ENCODE results near the gene SPHK2.
"Not testable (repeated sequence)": the region's sequence is repeated elsewhere in the genome, so short reads cannot be mapped to it uniquely, and the experiment has no call there.

The SPHK2 gene

GRCh38 chr19:48658483-48658882, 39.2 kb downstream of the SPHK2 start:
- DNase-seq (ENCODE audit: low read depth in 2 of 2), result no peak

GRCh38 chr19:48659768-48660167, 40.5 kb downstream of the SPHK2 start:
- no peak for DNase-seq (ENCODE audit: low read depth in 2 of 2)

GRCh38 chr19:48660852-48661710, 41.8 kb downstream of the SPHK2 start:
- peak; percentile 42 to 44 for DNase-seq (ENCODE audit: low read depth in 2 of 2)

GRCh38 chr19:48661711-48662090, 42.4 kb downstream of the SPHK2 start:
- no peak for DNase-seq (ENCODE audit: low read depth in 2 of 2)

GRCh38 chr19:48663667-48664066, 44.4 kb downstream of the SPHK2 start:
- DNase-seq (ENCODE audit: low read depth in 2 of 2), result no peak

GRCh38 chr19:48664476-48664875, 45.2 kb downstream of the SPHK2 start:
- no peak for DNase-seq (ENCODE audit: low read depth in 2 of 2)

GRCh38 chr19:48665786-48666185, 46.5 kb downstream of the SPHK2 start:
- no peak for DNase-seq (ENCODE audit: low read depth in 2 of 2)

- no peak for DNase-seq (ENCODE audit: low read depth in 2 of 2)
Observed at GRCh38 chr19:48668332-48668731, 49.0 kb downstream of the SPHK2 start.

GRCh38 chr19:48668761-48669160, 49.5 kb downstream of the SPHK2 start:
- DNase-seq (ENCODE audit: low read depth in 2 of 2), result no peak

GRCh38 chr19:48669903-48670668, 50.8 kb downstream of the SPHK2 start:
- DNase-seq (ENCODE audit: low read depth in 2 of 2), result no peak

- DNase-seq (ENCODE audit: low read depth in 2 of 2), result no peak
Observed at GRCh38 chr19:48670699-48671445, 51.6 kb downstream of the SPHK2 start.

GRCh38 chr19:48671446-48671995, 52.2 kb downstream of the SPHK2 start:
- DNase-seq (ENCODE audit: low read depth in 2 of 2), result no peak

GRCh38 chr19:48672994-48673393, 53.7 kb downstream of the SPHK2 start, which contains the start of gene NTN5:
Gene NTN5 (minus strand): TSS chr19:48673017. CDS start chr19:48670986, 2,031 bp downstream.
- no peak for DNase-seq (ENCODE audit: low read depth in 2 of 2)

- no peak for DNase-seq (ENCODE audit: low read depth in 2 of 2)
Observed at GRCh38 chr19:48673436-48674100, 54.3 kb downstream of the SPHK2 start.

GRCh38 chr19:48674216-48674809, 55.0 kb downstream of the SPHK2 start:
- DNase-seq (ENCODE audit: low read depth in 2 of 2), result no peak

GRCh38 chr19:48674921-48675824, 55.9 kb downstream of the SPHK2 start:
- DNase-seq (ENCODE audit: low read depth in 2 of 2), result peak; percentile 32 to 50

GRCh38 chr19:48676487-48676886, 57.2 kb downstream of the SPHK2 start:
- no peak for DNase-seq (ENCODE audit: low read depth in 2 of 2)

GRCh38 chr19:48676887-48677286, 57.6 kb downstream of the SPHK2 start:
- DNase-seq (ENCODE audit: low read depth in 2 of 2), result no peak

GRCh38 chr19:48678201-48678600, 58.9 kb downstream of the SPHK2 start:
- no peak for DNase-seq (ENCODE audit: low read depth in 2 of 2)

- DNase-seq (ENCODE audit: low read depth in 2 of 2), result not testable (repeated sequence)
Observed at GRCh38 chr19:48680006-48680405, 60.7 kb downstream of the SPHK2 start.

Data from stimulated activated CD8-positive, alpha-beta memory T cell treated with anti-CD3 and anti-CD28 coated beads, Interleukin-7, amount 100 ng/mL, for 1 hour (primary cell).